Neural progenitor cell (in vitro differentiated cells): ENCODE data around the gene B4GALNT1. TPM values are rescaled to one million over a fixed set of nuclear protein-coding genes. Genes with fewer than 3 reads are reported as not detected.

Experiments used
- DNase-seq: peaks from one replicate; pipeline ENCODE4 v3.0.0-alpha.2; 2016; ENCODE audit warnings: low spot score
- H2AFZ ChIP-seq: fragments of 200-600 bp; sonication (generic); replicated peaks from 2 replicates; pipeline ENCODE4 v1.6.1; 2016; ENCODE audit warnings: antibody characterized with exemption
- H3F3A ChIP-seq: fragments of 200-600 bp; sonication (generic); 2 replicates; pipeline ENCODE4 v1.6.1; 2016; ENCODE audit warnings: antibody characterized with exemption, low read depth
- H3K27ac ChIP-seq: fragments of 200-600 bp; sonication (generic); 2 replicates; pipeline ENCODE4 v1.5.1; 2016; ENCODE audit warnings: mild to moderate bottlenecking
- H3K27me3 ChIP-seq: fragments of 200-600 bp; sonication (generic); 2 replicates; pipeline ENCODE4 v1.6.1; 2016; ENCODE audit warnings: mild to moderate bottlenecking, moderate library complexity
- H3K36me3 ChIP-seq: fragments of 200-600 bp; sonication (generic); 2 replicates; pipeline ENCODE4 v1.5.1; 2016
- H3K4me1 ChIP-seq: fragments of 200-600 bp; sonication (generic); 2 replicates; pipeline ENCODE4 v1.6.1; 2016; ENCODE audit warnings: mixed run types
- H3K4me2 ChIP-seq: fragments of 200-600 bp; sonication (generic); 2 replicates; pipeline ENCODE4 v1.6.1; 2016
- H3K4me3 ChIP-seq: fragments of 200-600 bp; sonication (generic); 2 replicates; pipeline ENCODE4 v1.5.1; 2016
- H3K79me2 ChIP-seq: fragments of 200-600 bp; sonication (generic); 2 replicates; pipeline ENCODE4 v1.6.1; 2016; ENCODE audit warnings: low read depth
- H3K9ac ChIP-seq: fragments of 200-600 bp; sonication (generic); 2 replicates; pipeline ENCODE4 v1.6.1; 2016
- H3K9me3 ChIP-seq: fragments of 200-600 bp; sonication (generic); 2 replicates; pipeline ENCODE4 v1.5.1; 2016; ENCODE audit warnings: low read depth
- H4K20me1 ChIP-seq: fragments of 200-600 bp; sonication (generic); 2 replicates; pipeline ENCODE4 v1.6.1; 2016; ENCODE audit warnings: low read depth
- H3K27ac Mint-ChIP-seq: 3 replicates; pipeline ENCODE4 v1.8.0; 2021; ENCODE audit warnings: mixed read lengths
- H3K27me3 Mint-ChIP-seq: 2 replicates; pipeline ENCODE4 v1.8.0; 2022; ENCODE audit warnings: low read depth, mild to moderate bottlenecking, inconsistent platforms, moderate library complexity, mixed read lengths; ENCODE audit not compliant: insufficient read depth
- H3K36me3 Mint-ChIP-seq: 3 replicates; pipeline ENCODE4 v1.8.0; 2021; ENCODE audit warnings: mixed read lengths
- H3K4me1 Mint-ChIP-seq: 3 replicates; pipeline ENCODE4 v1.8.0; 2021; ENCODE audit warnings: mixed read lengths
- H3K4me3 Mint-ChIP-seq: 3 replicates; pipeline ENCODE4 v1.8.0; 2021; ENCODE audit warnings: mild to moderate bottlenecking, moderate library complexity, mixed read lengths
- H3K9me3 Mint-ChIP-seq: 3 replicates; pipeline ENCODE4 v1.8.0; 2020; ENCODE audit warnings: mixed read lengths
- EZH2 ChIP-seq: fragments of 200-600 bp; sonication (generic); IDR thresholded peaks from 2 replicates; pipeline ENCODE4 v1.6.1; 2017; ENCODE audit warnings: antibody characterized with exemption, mild to moderate bottlenecking, moderate library complexity
- EZH2phosphoT487 ChIP-seq: fragments of 200-600 bp; sonication (generic); IDR thresholded peaks from 2 replicates; pipeline ENCODE4 v1.6.1; 2017; ENCODE audit warnings: antibody characterized with exemption
- total RNA-seq: library from RNA; depleted of rRNA; stranded (reverse); fragments of >200 nt; gene quantifications from 2 replicates; pipeline ENCODE4 v1.2.3, GENCODE V29; 2015; ENCODE audit warnings: low replicate concordance
- TF ChIP-seq, protein P1 (sequence below): fragments of 200-600 bp; sonication (generic); IDR thresholded peaks from 2 replicates; pipeline ENCODE4 v1.5.1; 2017; ENCODE audit warnings: antibody characterized with exemption, mild to moderate bottlenecking

B4GALNT1 gene
- total RNA-seq, 1 donor from 2014 or later, result 0.28 TPM

DNA sequence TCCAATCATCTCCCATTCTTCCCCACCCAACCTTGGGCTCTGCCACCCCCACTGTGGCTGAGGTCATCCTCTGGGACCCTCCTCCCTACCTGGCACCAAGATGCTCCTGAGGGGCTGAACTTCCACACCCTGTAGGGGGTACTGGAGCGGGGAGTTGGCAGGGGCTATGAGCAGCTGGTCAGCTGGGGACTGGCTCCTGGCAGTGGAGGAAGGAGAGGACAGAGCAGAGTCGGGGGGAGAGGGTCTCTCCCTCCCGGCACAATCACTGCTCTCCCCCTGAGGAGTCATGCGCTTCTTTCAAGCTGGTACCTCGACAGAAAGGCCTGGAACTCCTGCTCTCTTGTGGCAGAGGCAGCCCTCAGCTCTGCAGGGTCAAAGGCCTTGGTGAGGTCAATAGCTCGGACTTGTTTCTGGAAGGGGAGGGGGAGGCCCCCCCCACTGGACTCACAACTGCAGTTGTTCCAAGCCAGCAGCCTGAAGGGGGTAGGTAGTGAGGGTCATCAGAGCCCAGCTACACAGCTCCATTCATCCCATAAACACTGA lies 2.0 kb downstream of the B4GALNT1 start:
- Histone ChIP-seq H4K20me1 (peaks cover 25% of the 10 kb centered on the region), H3K79me2 (no peaks in the 10 kb centered on the region), H3K4me2 (peak overlapping the region; percentile 98), H2AFZ (no peak overlapping the region), H3K27me3 (peaks cover 100% of the 10 kb centered on the region), H3K4me1 (peaks cover 10% of the 10 kb centered on the region), H3F3A (peaks cover 11% of the 10 kb centered on the region), H3K4me3 (no peak overlapping the region), H3K27ac (no peak overlapping the region), H3K9ac (no peak overlapping the region), H3K36me3 (no peaks in the 10 kb centered on the region), H3K9me3 (no peaks in the 10 kb centered on the region)
- peak; percentile 1 for DNase-seq
- Mint-ChIP-seq H3K4me3 (peak overlapping the region; percentile 86), H3K4me1 (peaks cover 11% of the 10 kb centered on the region), H3K27ac (no peak overlapping the region), H3K36me3 (peaks cover 6% of the 10 kb centered on the region), H3K9me3 (peaks cover 4% of the 10 kb centered on the region), H3K27me3 (peaks cover 32% of the 10 kb centered on the region)
- TF ChIP-seq, protein P1, sequence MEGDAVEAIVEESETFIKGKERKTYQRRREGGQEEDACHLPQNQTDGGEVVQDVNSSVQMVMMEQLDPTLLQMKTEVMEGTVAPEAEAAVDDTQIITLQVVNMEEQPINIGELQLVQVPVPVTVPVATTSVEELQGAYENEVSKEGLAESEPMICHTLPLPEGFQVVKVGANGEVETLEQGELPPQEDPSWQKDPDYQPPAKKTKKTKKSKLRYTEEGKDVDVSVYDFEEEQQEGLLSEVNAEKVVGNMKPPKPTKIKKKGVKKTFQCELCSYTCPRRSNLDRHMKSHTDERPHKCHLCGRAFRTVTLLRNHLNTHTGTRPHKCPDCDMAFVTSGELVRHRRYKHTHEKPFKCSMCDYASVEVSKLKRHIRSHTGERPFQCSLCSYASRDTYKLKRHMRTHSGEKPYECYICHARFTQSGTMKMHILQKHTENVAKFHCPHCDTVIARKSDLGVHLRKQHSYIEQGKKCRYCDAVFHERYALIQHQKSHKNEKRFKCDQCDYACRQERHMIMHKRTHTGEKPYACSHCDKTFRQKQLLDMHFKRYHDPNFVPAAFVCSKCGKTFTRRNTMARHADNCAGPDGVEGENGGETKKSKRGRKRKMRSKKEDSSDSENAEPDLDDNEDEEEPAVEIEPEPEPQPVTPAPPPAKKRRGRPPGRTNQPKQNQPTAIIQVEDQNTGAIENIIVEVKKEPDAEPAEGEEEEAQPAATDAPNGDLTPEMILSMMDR, result no peak
- TF ChIP-seq EZH2phosphoT487 (no peak), EZH2 (no peak)

- no peak overlapping the region for H3K4me3 Mint-ChIP-seq
- DNase-seq, result peak; percentile 1
These were observed 3.0 kb downstream of the B4GALNT1 start for GRCh38 chr12:57629897-57630471.

GRCh38 chr12:57628280-57629191 lies 4.5 kb downstream of the B4GALNT1 start:
- H3K36me3 ChIP-seq, result no peaks in the 10 kb centered on the region
- H3K9me3 Mint-ChIP-seq, result peaks cover 4% of the 10 kb centered on the region
- peaks cover 10% of the 10 kb centered on the region for H3K4me1 ChIP-seq
- peak overlapping the region; percentile 56 for H3K4me2 ChIP-seq
- H3K9ac ChIP-seq, result no peak overlapping the region
- no peak overlapping the region for H3K4me3 Mint-ChIP-seq
- DNase-seq, result peak; percentile 3
- H2AFZ ChIP-seq, result peak overlapping the region; percentile 65
- peaks cover 35% of the 10 kb centered on the region for H3K27me3 Mint-ChIP-seq
- peaks cover 11% of the 10 kb centered on the region for H3F3A ChIP-seq
- peak overlapping the region; percentile 29 for H3K4me3 ChIP-seq
- peaks cover 100% of the 10 kb centered on the region for H3K27me3 ChIP-seq
- H3K27ac ChIP-seq, result no peak overlapping the region
- H4K20me1 ChIP-seq, result peaks cover 25% of the 10 kb centered on the region
- peaks cover 9% of the 10 kb centered on the region for H3K36me3 Mint-ChIP-seq
- no peaks in the 10 kb centered on the region for H3K9me3 ChIP-seq
- no peak overlapping the region for H3K27ac Mint-ChIP-seq
- no peak for TF ChIP-seq EZH2
- TF ChIP-seq EZH2phosphoT487, result no peak
- TF ChIP-seq, protein P1, result no peak
- H3K4me1 Mint-ChIP-seq, result peaks cover 11% of the 10 kb centered on the region
- no peaks in the 10 kb centered on the region for H3K79me2 ChIP-seq

More at GRCh38 chr12:57629897-57630471, 3.0 kb downstream of the B4GALNT1 start:
- Mint-ChIP-seq H3K4me1 (peaks cover 11% of the 10 kb centered on the region), H3K9me3 (peaks cover 4% of the 10 kb centered on the region), H3K36me3 (peaks cover 9% of the 10 kb centered on the region), H3K27me3 (peaks cover 33% of the 10 kb centered on the region), H3K27ac (peak overlapping the region; percentile 60)
- Histone ChIP-seq H3K4me3 (no peak overlapping the region), H3K79me2 (no peaks in the 10 kb centered on the region), H3K27me3 (peaks cover 100% of the 10 kb centered on the region), H3K4me1 (peaks cover 10% of the 10 kb centered on the region), H3K9ac (no peak overlapping the region), H3F3A (peaks cover 11% of the 10 kb centered on the region), H3K36me3 (no peaks in the 10 kb centered on the region), H2AFZ (no peak overlapping the region), H3K9me3 (no peaks in the 10 kb centered on the region), H4K20me1 (peaks cover 25% of the 10 kb centered on the region), H3K4me2 (no peak overlapping the region), H3K27ac (no peak overlapping the region)
- TF ChIP-seq, protein P1, result no peak
- no peak for TF ChIP-seq EZH2phosphoT487
- TF ChIP-seq EZH2, result no peak
